HG02870 (cell line): ENCODE data around the gene KLHL10.
"Not testable (repeated sequence)": the region's sequence is repeated elsewhere in the genome, so short reads cannot be mapped to it uniquely, and the experiment has no call there.

Experiments used
- ATAC-seq: cut with Tn5 transposase; IDR thresholded peaks from one replicate; pipeline ENCODE4 v1.9.1; 2021; ENCODE audit warnings: mild to moderate bottlenecking, moderate library complexity; ENCODE audit not compliant: unreplicated experiment

Gene KLHL10

DNA sequence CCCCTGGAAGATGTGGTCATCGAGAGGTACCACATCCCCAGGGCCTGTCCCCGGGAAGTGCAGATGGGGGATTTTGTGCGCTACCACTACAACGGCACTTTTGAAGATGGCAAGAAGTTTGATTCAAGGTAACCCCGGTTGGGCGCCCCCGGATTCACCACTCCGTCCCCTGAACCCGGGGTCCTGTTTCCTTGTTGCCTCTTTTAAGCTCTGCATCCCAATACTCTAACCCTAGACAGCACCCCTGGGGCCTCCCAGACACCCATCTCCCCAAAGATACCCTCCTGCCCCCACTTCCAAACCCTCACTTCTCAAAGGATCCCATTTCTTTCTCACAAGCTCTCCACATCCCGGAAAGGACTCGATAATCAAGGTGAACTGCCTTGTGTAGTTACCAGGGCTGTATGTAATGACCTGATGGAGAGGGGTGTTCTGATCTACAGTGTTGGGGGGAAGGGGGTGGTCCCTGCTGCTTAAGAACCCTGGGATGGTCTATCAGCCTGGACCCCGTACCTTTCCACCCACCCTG, 24.4 kb upstream of the KLHL10 start:
- no peak for ATAC-seq

- no peak for ATAC-seq
These were observed 23.9 kb upstream of the KLHL10 start for GRCh38 chr17:41813699-41814124.

DNA sequence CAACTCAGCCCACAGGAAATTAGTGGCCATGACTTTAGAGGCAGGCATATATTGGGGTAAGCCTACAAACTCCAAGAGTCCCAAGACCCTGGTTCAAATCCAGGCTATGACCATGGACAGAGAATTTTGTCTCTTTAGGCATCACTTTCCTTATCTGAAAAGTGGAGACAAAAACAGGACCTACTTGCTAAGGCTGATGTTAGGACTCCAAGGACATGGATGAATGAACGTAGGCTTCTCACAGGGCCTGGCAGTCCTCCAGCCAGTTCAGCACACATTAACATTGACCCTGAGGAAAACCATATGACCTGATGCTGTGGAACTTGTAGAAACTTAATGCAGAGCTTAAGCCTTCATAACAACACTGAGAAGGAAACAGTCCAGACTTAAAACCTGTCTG, 23.4 kb upstream of the KLHL10 start:
- ATAC-seq, result no peak

- ATAC-seq, result no peak
These were observed 20.8 kb upstream of the KLHL10 start for GRCh38 chr17:41816637-41817320.

DNA sequence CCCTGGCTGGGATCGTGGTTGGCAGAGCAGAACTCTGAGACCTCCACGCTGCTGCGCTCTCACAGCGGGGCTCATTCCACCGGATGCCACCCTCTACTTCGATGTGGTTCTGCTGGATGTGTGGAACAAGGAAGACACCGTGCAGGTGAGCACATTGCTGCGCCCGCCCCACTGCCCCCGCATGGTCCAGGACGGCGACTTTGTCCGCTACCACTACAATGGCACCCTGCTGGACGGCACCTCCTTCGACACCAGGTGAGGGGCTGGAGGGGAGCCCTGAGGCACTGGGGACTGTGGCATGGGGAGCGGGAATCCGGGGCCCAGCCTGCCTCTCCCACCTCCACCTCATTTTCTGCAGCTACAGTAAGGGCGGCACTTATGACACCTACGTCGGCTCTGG, 19.6 kb upstream of the KLHL10 start:
- ATAC-seq, result no peak

- ATAC-seq, result no peak
These were observed 15.8 kb upstream of the KLHL10 start for GRCh38 chr17:41821776-41822175.

DNA sequence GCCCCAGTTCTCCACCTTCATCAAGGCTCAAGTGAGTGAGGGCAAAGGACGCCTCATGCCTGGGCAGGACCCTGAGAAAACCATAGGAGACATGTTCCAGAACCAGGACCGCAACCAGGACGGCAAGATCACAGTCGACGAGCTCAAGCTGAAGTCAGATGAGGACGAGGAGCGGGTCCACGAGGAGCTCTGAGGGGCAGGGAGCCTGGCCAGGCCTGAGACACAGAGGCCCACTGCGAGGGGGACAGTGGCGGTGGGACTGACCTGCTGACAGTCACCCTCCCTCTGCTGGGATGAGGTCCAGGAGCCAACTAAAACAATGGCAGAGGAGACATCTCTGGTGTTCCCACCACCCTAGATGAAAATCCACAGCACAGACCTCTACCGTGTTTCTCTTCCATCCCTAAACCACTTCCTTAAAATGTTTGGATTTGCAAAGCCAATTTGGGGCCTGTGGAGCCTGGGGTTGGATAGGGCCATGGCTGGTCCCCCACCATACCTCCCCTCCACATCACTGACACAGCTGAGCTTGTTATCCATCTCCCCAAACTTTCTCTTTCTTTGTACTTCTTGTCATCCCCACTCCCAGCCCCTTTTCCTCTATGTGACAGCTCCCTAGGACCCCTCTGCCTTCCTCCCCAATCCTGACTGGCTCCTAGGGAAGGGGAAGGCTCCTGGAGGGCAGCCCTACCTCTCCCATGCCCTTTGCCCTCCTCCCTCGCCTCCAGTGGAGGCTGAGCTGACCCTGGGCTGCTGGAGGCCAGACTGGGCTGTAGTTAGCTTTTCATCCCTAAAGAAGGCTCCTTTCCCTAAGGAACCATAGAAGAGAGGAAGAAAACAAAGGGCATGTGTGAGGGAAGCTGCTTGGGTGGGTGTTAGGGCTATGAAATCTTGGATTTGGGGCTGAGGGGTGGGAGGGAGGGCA, 15.1 kb upstream of the KLHL10 start:
- ATAC-seq, result no peak

DNA sequence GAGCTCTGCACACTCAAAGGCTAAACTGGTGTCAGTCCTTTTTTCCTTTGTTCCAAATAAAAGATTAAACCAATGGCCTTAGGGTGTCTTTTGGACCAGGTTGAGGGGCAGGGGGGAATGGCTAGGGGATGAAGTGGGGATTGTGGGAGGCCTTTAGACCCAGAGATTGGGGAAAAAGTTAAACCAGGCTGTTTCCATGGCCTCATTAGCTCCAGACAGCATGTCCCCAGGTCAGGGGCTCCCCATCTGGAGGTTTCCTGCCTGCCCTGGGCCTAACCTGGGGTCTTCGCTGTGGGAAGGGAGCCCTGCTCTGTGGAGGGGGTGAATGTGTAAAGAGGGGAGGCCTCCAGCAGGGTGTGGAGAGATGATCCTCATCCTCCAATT, 14.5 kb upstream of the KLHL10 start:
- ATAC-seq, result no peak

DNA sequence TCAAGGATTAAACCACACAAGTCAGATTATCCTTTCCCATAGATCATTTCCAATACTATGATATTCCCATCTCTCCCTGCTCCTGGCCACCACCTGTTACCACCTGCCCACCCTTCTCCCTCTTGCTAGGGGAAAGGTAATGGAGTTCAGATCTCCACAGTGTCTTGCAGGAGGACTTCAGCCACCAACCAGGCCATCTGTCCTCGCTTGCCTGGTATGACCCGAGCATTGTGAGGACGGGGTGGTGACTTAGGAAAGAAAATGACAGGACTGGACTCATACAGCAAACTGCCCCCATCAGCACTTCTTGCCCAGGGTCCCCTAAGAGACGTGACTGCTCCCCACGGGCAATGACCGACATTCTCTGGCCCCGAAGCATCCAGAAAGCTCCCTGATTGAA, 14.0 kb upstream of the KLHL10 start:
- ATAC-seq, result no peak

- no peak for ATAC-seq
These were observed 13.5 kb upstream of the KLHL10 start for GRCh38 chr17:41824086-41824485.

- no peak for ATAC-seq
These were observed 12.3 kb upstream of the KLHL10 start for GRCh38 chr17:41825175-41825845.

DNA sequence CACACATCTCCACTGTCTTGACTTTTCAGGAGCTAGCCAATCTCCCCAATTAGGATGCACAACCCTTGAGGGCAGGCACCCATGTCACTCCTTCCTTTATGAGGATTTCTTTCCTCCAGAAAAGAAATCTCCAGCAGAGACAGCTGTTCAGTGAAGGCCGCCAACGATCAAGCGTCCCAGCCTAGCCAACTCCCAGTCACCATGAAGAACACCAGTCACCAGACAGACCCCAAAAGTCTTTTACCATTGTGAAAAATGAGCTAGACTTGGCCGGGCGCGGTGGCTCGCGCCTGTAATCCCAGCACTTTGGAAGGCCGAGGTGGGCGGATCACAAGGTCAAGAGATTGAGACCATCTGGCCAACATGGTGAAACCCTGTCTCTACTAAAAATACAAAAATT, 7.7 kb upstream of the KLHL10 start:
- not testable (repeated sequence) for ATAC-seq

GRCh38 chr17:41835214-41835799, 2.3 kb upstream of the KLHL10 start:
- ATAC-seq, result peak; percentile 29

DNA sequence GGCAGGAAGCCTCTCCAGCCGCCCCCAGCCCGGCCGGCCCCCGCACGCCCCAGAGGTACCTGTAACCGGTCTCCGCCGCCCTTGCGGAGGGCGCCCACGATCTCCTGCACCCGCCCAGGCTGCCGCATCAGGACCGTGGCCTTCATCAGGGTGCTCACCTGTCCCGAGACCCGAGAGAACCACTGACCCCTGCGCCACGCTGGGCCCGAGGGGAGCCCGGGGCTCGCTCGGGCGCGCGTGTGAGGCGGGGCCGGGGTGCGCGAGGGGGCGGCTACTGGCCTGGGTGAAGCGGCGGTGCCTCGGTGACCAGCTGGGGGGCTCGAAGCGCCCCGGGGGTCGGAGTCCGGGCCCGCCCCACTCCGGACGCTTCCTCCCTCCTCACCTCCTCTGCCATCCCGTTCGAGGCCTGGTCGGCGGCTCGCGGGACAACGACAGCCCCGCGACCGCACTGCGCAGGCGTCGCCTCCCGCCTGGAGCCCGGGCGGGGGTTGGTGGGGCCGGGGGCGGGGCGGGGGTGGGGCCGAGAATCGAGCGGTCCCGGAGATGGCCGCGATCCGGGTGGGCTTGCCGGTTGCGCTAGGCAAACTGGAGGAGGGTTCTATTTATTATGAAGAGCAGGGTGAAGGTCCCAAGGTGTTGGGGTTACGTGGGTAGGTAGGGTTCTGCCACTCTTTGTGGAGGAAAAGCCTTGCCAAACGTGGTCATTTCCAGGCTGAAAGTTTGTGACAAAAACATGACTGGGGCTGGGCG, 1.6 kb upstream of the KLHL10 start, which contains the start of gene NT5C3B:
NT5C3B (minus strand) TSS at position 433 of the 750 bp plus-strand sequence; CDS start at position 394, 39 bp downstream.
- peak; percentile 62 for ATAC-seq

- no peak for ATAC-seq
These were observed 952 bp upstream of the KLHL10 start for GRCh38 chr17:41836550-41837196.

DNA sequence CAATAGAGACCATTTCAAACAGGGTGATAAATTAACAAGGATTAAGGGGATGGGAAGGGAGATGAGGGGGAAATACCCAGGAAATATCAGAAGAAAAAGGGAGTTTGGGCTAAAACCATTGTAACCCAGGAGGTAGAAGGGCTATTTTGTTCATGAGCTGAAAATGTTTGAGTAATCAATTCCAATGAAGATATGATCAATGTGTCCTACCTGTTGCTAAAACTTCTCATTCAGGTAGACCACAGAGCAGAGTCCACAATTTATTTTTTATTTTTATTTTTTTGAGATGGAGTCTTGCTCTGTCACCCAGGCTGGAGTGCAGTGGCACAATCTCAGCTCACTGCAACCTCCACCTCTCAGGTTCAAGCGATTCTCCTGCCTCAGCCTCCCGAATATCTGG, 1.8 kb downstream of the KLHL10 start:
- ATAC-seq, result not testable (repeated sequence)

DNA sequence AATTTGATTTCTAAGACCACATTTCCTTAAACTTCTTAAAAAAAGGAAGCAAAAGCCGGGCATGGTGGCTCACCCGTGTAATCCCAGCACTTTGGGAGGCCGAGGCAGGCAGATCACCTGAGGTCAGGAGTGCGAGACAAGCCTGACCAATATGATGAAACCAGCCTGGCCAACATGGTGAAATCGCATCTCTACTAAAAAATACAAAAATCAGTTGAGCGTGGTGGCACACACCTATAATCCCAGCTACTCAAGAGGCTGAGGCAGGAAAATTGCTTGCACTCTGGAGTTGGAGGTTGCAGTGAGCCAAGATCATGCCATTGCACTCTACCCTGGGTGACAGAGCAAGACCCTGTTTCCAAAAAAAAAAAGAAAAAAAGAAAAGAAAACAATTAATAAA, 3.2 kb downstream of the KLHL10 start:
- ATAC-seq, result not testable (repeated sequence)

GRCh38 chr17:41844971-41845370, 7.3 kb downstream of the KLHL10 start:
- no peak for ATAC-seq

DNA sequence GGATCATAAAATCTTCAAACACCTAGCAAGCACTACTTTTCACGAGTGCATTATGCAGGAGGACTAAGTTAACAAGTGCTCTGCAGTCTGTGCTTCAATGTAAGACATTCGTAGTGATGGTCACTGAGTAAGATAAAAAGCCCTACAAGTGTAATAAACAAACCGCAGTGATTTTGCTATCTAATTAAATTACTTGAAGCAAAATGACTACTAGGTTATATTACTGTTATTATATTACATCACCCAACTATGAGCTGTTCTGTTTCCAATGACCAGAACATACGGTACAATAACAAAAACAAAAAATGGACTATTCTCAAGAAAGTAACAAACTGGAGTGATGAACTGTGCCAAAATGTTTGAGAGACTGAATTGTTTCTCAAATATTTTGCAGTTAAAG, 11.2 kb downstream of the KLHL10 start:
- no peak for ATAC-seq
